T follicular helper cell (primary cell): ENCODE measurements around the gene WHRN.

Experiments
- DNase-seq: peaks from one replicate; pipeline ENCODE4 v3.0.0-alpha.2; 2020; ENCODE audit warnings: low read depth

Gene WHRN

GRCh38 chr9:114365194-114365593 is 140.1 kb downstream of the WHRN start:
- no peak for DNase-seq

GRCh38 chr9:114364134-114365041 is 140.9 kb downstream of the WHRN start:
- no peak for DNase-seq

GRCh38 chr9:114363424-114363823 is 141.8 kb downstream of the WHRN start:
- DNase-seq = no peak

GRCh38 chr9:114362394-114362793 is 142.9 kb downstream of the WHRN start:
- DNase-seq = no peak

GRCh38 chr9:114361542-114361941 is 143.7 kb downstream of the WHRN start:
- DNase-seq = no peak

- DNase-seq = no peak
These were observed 145.5 kb downstream of the WHRN start for GRCh38 chr9:114359801-114360200.

GRCh38 chr9:114357911-114358328 is 147.4 kb downstream of the WHRN start:
- no peak for DNase-seq

GRCh38 chr9:114357360-114357759 is 147.9 kb downstream of the WHRN start:
- DNase-seq = no peak

- DNase-seq = no peak
These were observed 148.5 kb downstream of the WHRN start for GRCh38 chr9:114356792-114357191.

- no peak for DNase-seq
These were observed 149.5 kb downstream of the WHRN start for GRCh38 chr9:114355821-114356220.
